D721Med (cell line): ENCODE measurements around the gene LTBP2.

Source experiments
- DNase-seq: peaks from one replicate; pipeline ENCODE4 v3.0.0; 2011; ENCODE audit warnings: low spot score; ENCODE audit not compliant: insufficient read length
- FAIRE-seq: peaks from 2 replicates; lab custom pipeline; 2011; peaks lifted over from hg19 to GRCh38; lab: Jason Lieb, UNC
- CTCF ChIP-seq: IDR thresholded peaks from 2 replicates; pipeline ENCODE4 v1.5.1; 2012; ENCODE audit warnings: mild to moderate bottlenecking, control low read depth; ENCODE audit not compliant: insufficient read depth; ENCODE audit errors: missing control alignments

LTBP2 gene

GRCh38 chr14:74571441-74571841, 40.6 kb downstream of the LTBP2 start:
- FAIRE-seq (no peak), DNase-seq (no peak)
- TF ChIP-seq CTCF: no peak

GRCh38 chr14:74570696-74571095, 41.3 kb downstream of the LTBP2 start:
- TF ChIP-seq CTCF: no peak

DNA sequence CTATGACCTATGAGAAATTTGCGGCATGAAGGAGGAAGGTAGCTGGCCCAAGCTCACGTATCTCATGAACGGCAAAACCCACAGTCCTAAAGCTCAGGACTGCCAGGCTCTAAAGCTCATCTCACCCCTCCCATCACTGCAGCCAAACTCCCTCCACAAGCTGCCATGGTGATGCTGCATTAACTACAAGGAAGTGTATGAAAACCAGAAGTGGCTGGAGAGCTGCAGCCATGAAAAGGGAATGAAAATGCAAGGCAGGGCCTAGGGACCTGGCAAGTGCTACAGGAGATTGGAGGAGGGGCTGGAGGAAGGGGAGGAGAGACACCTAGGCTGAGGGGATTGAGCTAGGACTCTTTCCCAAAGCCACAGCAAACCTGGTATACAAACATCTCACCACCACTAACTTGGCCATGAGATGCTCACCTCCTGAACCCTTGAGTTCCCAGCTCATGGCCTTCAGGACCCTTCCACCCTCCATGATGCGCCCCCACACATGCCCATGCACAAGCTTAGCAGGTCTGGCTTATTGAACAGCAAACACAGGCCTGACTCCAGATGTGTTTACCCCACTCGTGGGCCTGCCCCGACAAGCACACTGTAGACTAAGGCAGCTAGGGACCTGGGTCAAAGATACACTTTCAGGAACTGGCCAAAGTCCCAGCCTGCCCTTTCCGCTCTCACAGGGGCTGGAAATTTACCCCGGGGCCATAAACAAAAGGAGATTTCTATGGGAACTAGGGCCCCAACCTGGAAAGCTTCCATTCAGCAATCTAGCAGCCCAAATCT, 42.0 kb downstream of the LTBP2 start:
- TF ChIP-seq CTCF: no peak
- FAIRE-seq (no peak), DNase-seq (no peak)

More at GRCh38 chr14:74570696-74571095, 41.3 kb downstream of the LTBP2 start:
- DNase-seq (no peak), FAIRE-seq (no peak)

DNA sequence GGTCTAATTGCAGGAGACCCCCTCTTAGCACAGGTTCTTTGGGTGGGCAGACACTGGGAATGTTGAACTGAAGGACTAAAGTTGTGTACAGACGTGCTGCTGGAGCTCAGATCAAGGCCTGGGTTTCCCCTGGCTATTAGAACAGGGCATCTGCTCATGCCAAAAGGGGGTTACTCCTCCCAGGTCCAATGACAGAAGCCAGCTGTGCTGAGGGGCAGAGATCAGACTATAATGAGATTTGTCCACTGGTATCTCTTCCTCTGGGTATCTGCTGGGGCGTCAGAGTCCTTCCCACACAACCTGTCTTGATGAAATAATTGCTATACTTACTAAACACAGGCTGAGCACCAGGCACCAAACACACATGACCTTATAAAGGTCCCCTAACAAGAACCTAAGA, 42.6 kb downstream of the LTBP2 start:
- no peak for TF ChIP-seq CTCF
- DNase-seq (no peak), FAIRE-seq (no peak)

DNA sequence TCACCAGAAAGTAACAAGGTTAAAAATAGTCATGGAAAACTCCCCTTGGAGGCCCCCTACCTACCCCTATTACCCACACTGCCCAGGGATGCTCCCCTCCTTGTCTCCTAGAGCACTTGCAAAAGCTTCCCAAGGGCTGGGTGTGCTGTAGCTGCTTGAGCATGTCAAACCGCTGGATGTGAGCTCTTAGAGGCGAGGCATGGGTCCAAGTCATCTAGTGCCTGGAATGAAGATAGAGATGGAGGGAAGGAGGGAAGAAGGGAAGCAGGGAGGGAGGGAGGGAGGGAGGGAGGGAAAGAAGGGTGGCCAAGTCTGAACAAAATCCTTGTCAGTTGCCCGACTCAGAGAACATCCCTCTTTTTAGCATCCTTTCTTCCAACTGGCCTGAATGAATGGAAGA, 43.1 kb downstream of the LTBP2 start:
- FAIRE-seq (no peak), DNase-seq (no peak)

GRCh38 chr14:74568380-74568649, 43.7 kb downstream of the LTBP2 start:
- FAIRE-seq: no peak
- DNase-seq: no peak
- TF ChIP-seq CTCF: no peak

More for the DNA sequence above, 43.1 kb downstream of the LTBP2 start:
- no peak for TF ChIP-seq CTCF

- FAIRE-seq (no peak), DNase-seq (no peak)
- TF ChIP-seq CTCF: no peak
These were observed 44.2 kb downstream of the LTBP2 start for GRCh38 chr14:74567646-74568379.
